NB4 (cell line): Measurements from ENCODE around the gene MRPL18.

Source experiments
- TF ChIP-seq, protein P1 (sequence below): IDR thresholded peaks from one replicate; pipeline ENCODE4 v1.5.1; 2012; ENCODE audit warnings: low read depth, low read length
- TF ChIP-seq, protein P2 (sequence below): IDR thresholded peaks from 2 replicates; pipeline ENCODE4 v1.6.1; 2011; ENCODE audit warnings: low read depth, low read length

DNA sequence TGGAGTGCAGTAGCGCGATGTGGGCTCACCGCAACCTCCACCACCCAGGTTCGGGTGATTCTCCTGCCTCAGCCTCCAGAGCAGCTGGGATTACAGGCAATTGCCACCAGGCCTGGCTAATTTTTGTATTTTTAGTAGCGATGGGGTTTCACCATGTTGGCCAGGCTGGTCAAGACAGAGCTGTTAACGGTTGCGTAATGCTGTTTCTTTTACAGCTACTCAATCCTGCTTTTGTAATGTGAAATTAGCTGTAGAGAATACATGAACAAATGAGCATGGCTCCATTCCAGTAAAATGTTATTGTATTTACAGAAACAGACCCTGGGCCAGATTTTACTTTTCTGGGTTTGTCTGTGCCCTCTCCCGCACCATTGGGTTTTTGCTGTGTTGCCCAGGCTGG is 11.7 kb downstream of the MRPL18 start:
- TF ChIP-seq, protein P1, sequence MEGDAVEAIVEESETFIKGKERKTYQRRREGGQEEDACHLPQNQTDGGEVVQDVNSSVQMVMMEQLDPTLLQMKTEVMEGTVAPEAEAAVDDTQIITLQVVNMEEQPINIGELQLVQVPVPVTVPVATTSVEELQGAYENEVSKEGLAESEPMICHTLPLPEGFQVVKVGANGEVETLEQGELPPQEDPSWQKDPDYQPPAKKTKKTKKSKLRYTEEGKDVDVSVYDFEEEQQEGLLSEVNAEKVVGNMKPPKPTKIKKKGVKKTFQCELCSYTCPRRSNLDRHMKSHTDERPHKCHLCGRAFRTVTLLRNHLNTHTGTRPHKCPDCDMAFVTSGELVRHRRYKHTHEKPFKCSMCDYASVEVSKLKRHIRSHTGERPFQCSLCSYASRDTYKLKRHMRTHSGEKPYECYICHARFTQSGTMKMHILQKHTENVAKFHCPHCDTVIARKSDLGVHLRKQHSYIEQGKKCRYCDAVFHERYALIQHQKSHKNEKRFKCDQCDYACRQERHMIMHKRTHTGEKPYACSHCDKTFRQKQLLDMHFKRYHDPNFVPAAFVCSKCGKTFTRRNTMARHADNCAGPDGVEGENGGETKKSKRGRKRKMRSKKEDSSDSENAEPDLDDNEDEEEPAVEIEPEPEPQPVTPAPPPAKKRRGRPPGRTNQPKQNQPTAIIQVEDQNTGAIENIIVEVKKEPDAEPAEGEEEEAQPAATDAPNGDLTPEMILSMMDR: no peak
- TF ChIP-seq, protein P2, sequence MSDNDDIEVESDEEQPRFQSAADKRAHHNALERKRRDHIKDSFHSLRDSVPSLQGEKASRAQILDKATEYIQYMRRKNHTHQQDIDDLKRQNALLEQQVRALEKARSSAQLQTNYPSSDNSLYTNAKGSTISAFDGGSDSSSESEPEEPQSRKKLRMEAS: no peak
